Measurements from ENCODE around the gene ZFYVE9.
A peak's percentile ranks its signal among the peaks of the same experiment; 100 is the strongest.

The ZFYVE9 gene

DNA sequence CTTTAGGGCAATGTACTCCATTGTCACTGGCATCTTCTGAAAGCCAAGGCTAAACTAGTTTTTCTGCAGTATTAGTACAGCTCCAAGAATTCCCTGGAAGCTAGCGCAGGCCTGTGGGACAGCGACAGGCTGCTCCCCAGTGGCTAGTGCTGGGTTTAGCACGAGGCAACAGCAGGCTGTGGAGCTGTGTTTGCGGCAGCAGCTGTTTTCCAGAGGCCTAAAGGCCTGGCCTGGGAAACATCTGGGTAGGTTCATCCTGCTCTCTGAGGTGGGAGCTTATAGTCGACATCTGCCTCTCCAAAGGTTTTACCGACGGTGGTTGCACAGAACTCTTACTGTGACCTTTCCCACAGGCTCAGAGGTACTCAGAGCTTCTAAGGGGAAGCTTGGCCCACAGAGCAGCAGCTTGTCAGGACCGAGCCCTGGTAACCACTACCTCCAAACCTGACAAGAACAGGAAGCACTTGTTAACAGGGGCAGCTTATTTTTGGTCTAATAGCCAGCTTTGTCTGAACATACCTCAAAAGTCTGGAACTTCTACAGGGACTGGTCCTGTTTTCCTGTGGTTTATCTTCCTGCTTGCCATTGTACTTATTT lies 206.9 kb downstream of the ZFYVE9 start:
- Histone ChIP-seq H3K27ac (ENCODE audit: low read depth, low read length) (peak overlapping the region; percentile 4; the same call in 1 of the 2 replicates), H3K9me3 (ENCODE audit: insufficient read depth, low read depth, low read length) (no peaks in the 10 kb centered on the region), H3K36me3 (ENCODE audit: insufficient read depth, low read length) (peaks cover 38% of the 10 kb centered on the region), H3K27me3 (ENCODE audit: insufficient read depth, low read length) (no peaks in the 10 kb centered on the region), H3K4me1 (ENCODE audit: insufficient read depth, low read length) (peaks cover 11% of the 10 kb centered on the region), H3K4me3 (ENCODE audit: low read length) (no peak overlapping the region), H3K9ac (ENCODE audit: low read depth, low read length) (no peak overlapping the region)
- WGBS, result 61% methylated on average over 8 of the region's 8 CpGs

DNA sequence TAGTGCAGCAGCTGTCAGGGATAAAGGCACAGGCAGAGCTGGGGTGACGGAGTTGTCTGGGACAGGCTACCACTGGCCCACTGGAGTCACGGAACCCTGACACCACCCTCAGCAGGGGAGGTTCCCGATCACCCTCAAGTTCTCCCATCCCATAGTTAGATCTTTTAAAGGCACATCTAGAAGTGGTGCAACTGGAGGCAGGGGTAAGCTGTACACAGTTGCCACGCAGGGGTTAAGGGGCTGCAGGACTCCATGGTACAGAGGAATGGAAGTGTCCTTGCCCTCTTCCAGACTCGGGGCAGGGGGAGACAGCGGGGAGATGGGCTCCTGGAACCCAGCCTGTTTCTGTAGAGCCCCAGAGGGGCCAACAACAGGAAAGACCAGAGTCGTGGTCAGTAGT lies 210.8 kb downstream of the ZFYVE9 start:
- H3K9me3 ChIP-seq (ENCODE audit: insufficient read depth, low read depth, low read length), result no peaks in the 10 kb centered on the region
- 94% methylated on average over 7 of the region's 7 CpGs for WGBS
- peaks cover 11% of the 10 kb centered on the region for H3K4me1 ChIP-seq (ENCODE audit: insufficient read depth, low read length)
- H3K9ac ChIP-seq (ENCODE audit: low read depth, low read length), result no peak overlapping the region
- H3K4me3 ChIP-seq (ENCODE audit: low read length), result no peak overlapping the region
- no peaks in the 10 kb centered on the region for H3K27me3 ChIP-seq (ENCODE audit: insufficient read depth, low read length)
- H3K27ac ChIP-seq (ENCODE audit: low read depth, low read length), result no peak overlapping the region
- peaks cover 58% of the 10 kb centered on the region for H3K36me3 ChIP-seq (ENCODE audit: insufficient read depth, low read length)

DNA sequence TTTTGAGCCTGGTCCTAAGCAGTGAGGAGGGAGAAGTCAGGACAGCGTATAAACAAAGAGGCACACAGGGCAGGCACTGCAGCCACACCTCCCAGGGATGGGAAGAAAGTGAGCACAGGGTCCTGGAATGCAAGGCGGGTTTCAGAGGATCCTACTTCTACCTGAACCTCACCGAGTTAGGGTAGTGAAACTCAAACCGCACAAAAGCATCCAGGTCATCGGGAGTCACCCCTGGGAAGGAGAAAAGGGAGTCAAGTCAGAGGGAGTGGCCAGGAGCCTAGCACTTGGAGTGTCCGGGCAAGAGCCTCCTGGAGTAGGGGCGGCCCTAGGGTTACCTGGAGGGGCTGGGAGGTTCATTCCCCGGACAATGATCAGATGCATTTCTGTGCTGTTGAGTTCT lies 213.5 kb downstream of the ZFYVE9 start:
- Histone ChIP-seq H3K4me3 (ENCODE audit: low read length) (no peak overlapping the region), H3K4me1 (ENCODE audit: insufficient read depth, low read length) (peaks cover 8% of the 10 kb centered on the region), H3K27ac (ENCODE audit: low read depth, low read length) (no peak overlapping the region), H3K9me3 (ENCODE audit: insufficient read depth, low read depth, low read length) (no peaks in the 10 kb centered on the region), H3K9ac (ENCODE audit: low read depth, low read length) (no peak overlapping the region), H3K27me3 (ENCODE audit: insufficient read depth, low read length) (no peaks in the 10 kb centered on the region), H3K36me3 (ENCODE audit: insufficient read depth, low read length) (peaks cover 85% of the 10 kb centered on the region)
- 91% methylated on average over 8 of the region's 8 CpGs for WGBS

DNA sequence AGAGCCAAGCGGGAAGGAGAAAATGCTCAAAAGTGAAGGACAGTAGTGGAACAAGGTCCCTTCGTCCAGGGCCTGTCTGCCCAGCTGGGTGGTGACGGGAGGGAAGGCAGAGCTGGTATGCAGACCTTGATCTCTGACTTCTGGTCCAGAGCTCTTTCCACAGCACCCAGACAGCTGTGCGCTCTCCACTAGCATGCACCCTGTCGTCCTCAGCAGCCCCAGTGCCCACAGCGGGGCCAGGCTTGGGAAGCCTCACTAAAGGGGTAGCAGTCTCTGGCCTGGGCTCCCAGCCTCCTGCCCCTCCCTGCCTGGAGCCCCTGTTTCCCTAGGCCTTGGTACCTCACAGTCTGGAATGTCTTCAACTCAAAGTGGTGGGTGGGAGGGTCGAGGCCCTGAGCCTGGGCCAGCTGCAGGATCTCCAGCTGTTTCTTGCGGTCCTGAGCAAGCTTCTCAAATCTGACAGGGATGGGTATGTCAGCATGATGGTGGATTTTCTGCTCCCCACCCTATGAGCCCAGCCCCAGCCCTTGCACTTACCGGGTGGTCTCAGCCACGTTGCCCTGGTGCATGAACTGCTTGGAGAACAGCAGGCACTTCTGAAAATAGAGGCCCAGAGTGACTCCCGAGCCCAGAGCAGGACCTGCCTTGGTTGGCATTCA lies 214.1 kb downstream of the ZFYVE9 start:
- no peaks in the 10 kb centered on the region for H3K27me3 ChIP-seq (ENCODE audit: insufficient read depth, low read length)
- no peak overlapping the region for H3K27ac ChIP-seq (ENCODE audit: low read depth, low read length)
- WGBS, result 93% methylated on average over 11 of the region's 11 CpGs
- peaks cover 4% of the 10 kb centered on the region; the same call in 1 of the 2 replicates for H3K4me1 ChIP-seq (ENCODE audit: insufficient read depth, low read length)
- no peak overlapping the region for H3K4me3 ChIP-seq (ENCODE audit: low read length)
- peaks cover 91% of the 10 kb centered on the region for H3K36me3 ChIP-seq (ENCODE audit: insufficient read depth, low read length)
- H3K9me3 ChIP-seq (ENCODE audit: insufficient read depth, low read depth, low read length), result no peaks in the 10 kb centered on the region
- H3K9ac ChIP-seq (ENCODE audit: low read depth, low read length), result no peak overlapping the region

DNA sequence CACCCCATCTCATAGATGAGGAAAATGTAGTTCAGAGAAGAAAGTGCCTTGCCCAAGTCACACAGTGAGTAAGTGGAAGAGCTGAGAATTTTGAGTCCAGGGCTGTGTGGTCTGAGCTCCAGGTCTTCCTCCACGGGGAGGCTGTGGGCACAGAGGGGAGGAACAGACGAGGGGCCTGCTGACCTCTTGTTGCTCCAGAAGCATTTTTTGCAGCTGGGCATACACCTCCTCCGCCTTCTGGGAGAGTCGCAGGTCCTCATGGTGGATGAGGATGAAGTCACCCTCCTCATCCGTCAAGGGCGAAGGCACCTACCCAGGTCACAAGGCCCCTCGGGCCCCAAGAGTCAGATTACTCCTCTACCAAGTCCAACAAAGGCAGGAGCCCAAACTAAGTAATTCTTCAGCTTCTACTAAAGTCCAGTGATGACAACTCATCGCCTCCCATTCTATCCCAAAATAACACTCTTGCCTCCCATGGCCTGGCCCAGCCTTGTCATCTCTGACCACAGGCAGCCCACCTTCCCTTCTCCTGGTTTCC lies 215.0 kb downstream of the ZFYVE9 start:
- Histone ChIP-seq H3K36me3 (ENCODE audit: insufficient read depth, low read length) (peaks cover 100% of the 10 kb centered on the region), H3K9ac (ENCODE audit: low read depth, low read length) (no peak overlapping the region), H3K27me3 (ENCODE audit: insufficient read depth, low read length) (no peaks in the 10 kb centered on the region), H3K4me3 (ENCODE audit: low read length) (no peak overlapping the region), H3K4me1 (ENCODE audit: insufficient read depth, low read length) (no peaks in the 10 kb centered on the region), H3K9me3 (ENCODE audit: insufficient read depth, low read depth, low read length) (no peaks in the 10 kb centered on the region), H3K27ac (ENCODE audit: low read depth, low read length) (no peak overlapping the region)
- 92% methylated on average over 8 of the region's 8 CpGs for WGBS

DNA sequence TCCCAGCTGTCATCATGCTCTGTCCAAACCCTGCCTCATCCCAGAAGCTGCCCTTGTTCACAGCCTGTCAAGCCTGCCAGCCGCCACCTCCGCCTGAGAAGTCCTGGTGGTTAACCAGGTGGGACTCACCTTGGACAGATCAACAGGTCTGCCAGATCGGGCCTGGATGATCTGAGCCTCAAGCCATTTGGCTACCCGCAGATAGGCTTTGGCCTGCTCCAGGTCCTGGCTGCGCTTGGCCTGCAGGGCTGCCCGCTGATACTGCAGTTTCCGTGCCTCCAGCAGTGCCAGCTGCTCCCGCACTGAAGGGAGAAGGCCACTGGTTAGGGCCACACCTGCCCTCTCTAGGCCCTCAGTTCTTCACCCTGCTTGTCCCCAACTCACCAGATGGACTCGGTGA lies 215.5 kb downstream of the ZFYVE9 start:
- no peaks in the 10 kb centered on the region for H3K4me1 ChIP-seq (ENCODE audit: insufficient read depth, low read length)

DNA sequence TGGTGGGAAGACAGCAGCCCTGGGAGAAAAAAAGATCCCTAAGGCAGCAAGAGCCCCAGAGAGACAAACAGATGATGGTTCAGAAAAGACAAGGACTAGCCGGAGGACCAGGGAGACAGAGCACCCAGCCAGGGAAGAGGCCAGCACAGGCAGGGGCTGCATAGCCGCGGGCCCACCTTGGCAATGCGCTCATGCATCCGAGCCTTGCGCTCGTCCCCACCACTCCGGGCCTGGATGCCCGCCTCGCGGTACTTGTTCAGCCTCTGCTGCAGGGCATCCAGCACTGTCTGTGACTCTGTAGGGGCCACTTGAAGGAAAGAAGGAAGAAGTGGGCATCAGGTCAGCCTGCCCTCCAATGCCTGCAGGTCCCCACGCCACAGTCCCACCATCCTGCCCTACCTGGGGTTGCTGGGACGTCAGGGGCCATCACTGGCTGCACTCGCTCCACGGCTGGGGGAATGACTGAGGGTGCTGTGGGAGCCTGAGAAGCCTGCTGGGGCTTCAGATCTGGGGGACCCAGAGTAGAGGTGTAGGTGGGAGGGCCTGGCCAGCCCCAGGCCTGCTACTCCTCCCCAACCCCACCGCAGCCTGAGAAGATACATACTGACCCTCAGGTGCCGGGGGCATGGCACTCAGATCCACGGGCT lies 217.1 kb downstream of the ZFYVE9 start:
- Histone ChIP-seq H3K4me3 (ENCODE audit: low read length) (no peak overlapping the region), H3K27me3 (ENCODE audit: insufficient read depth, low read length) (no peaks in the 10 kb centered on the region), H3K4me1 (ENCODE audit: insufficient read depth, low read length) (no peaks in the 10 kb centered on the region), H3K27ac (ENCODE audit: low read depth, low read length) (no peak overlapping the region), H3K36me3 (ENCODE audit: insufficient read depth, low read length) (peaks cover 94% of the 10 kb centered on the region), H3K9ac (ENCODE audit: low read depth, low read length) (no peak overlapping the region), H3K9me3 (ENCODE audit: insufficient read depth, low read depth, low read length) (no peaks in the 10 kb centered on the region)
- 96% methylated on average over 18 of the region's 18 CpGs for WGBS

More for the DNA sequence above, 215.5 kb downstream of the ZFYVE9 start:
- Histone ChIP-seq H3K4me3 (ENCODE audit: low read length) (no peak overlapping the region), H3K27me3 (ENCODE audit: insufficient read depth, low read length) (no peaks in the 10 kb centered on the region), H3K9ac (ENCODE audit: low read depth, low read length) (no peak overlapping the region), H3K36me3 (ENCODE audit: insufficient read depth, low read length) (peaks cover 100% of the 10 kb centered on the region), H3K9me3 (ENCODE audit: insufficient read depth, low read depth, low read length) (no peaks in the 10 kb centered on the region), H3K27ac (ENCODE audit: low read depth, low read length) (no peak overlapping the region)
- 95% methylated on average over 9 of the region's 9 CpGs for WGBS

DNA sequence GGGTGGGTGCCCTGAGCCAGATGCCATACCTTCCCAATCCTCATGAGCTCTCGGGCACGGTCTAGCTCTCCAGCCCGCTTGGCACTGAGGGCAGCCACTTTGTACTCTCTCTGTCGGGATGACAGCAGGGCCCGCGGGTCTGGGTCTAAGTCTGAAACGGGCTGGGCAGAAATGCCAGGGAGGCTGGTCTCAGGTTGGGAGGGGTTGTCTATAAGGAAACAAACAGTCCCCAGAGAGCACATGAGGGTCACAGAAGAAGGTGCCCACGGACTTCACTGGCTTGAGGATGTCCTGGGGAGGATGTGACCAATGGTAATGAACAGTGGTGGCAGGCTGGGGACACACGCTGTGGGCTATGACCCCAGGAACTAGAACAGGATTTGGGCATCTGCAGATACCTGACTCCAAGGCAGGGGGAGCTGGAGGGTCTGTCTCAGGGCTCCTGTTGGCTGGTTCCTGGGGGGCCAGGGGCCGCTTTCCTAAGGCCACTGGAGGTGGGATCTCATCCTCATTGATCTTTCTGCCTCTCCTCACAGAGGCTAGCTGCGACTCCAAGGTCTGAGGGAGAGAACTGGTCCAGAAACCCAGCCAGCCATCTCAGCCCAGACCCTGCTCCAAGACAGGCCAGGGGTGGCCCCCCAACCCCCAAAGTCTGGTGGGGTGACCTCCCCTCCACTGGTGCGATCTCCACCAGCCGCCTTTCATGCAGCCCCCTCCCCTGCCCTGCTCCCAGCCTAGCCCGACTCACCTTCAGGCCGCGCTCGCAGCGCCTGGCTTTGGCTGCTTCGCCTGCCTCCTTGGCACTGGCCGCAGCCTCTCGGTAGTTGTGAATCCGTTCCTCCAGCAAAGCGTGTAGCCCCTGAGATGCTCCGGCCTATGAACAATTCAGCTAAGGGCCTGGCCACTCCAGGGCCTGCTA lies 218.0 kb downstream of the ZFYVE9 start:
- no peaks in the 10 kb centered on the region for H3K27me3 ChIP-seq (ENCODE audit: insufficient read depth, low read length)
- H3K9ac ChIP-seq (ENCODE audit: low read depth, low read length), result no peak overlapping the region
- H3K4me1 ChIP-seq (ENCODE audit: insufficient read depth, low read length), result peaks cover 6% of the 10 kb centered on the region
- H3K27ac ChIP-seq (ENCODE audit: low read depth, low read length), result no peak overlapping the region
- H3K36me3 ChIP-seq (ENCODE audit: insufficient read depth, low read length), result peaks cover 87% of the 10 kb centered on the region
- WGBS, result 95% methylated on average over 24 of the region's 24 CpGs
- no peaks in the 10 kb centered on the region for H3K9me3 ChIP-seq (ENCODE audit: insufficient read depth, low read depth, low read length)
- no peak overlapping the region for H3K4me3 ChIP-seq (ENCODE audit: low read length)

DNA sequence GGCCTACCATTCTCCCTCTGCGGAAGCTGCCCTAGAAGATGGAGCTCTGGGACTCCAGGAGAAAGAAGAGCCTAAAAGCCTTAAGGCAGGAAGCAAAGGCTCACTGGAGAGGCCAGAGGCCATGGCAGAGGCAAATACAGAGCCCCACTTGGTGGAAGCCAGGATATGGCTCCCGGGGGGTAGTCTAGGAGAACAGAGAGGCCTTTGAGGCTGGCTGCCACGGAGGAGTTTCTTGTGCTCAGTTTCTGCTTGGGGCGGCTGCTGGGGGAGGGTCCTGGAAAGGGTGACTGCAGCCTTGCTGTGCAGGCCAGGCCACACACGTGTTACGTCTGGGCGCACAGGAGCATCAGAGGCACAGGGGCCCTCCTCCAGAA lies 218.7 kb downstream of the ZFYVE9 start:
- H3K4me3 ChIP-seq (ENCODE audit: low read length), result no peak overlapping the region
- H3K9me3 ChIP-seq (ENCODE audit: insufficient read depth, low read depth, low read length), result no peaks in the 10 kb centered on the region
- no peak overlapping the region for H3K9ac ChIP-seq (ENCODE audit: low read depth, low read length)
- WGBS, result 93% methylated on average over 7 of the region's 7 CpGs
- no peaks in the 10 kb centered on the region for H3K27me3 ChIP-seq (ENCODE audit: insufficient read depth, low read length)
- H3K27ac ChIP-seq (ENCODE audit: low read depth, low read length), result no peak overlapping the region
- peaks cover 80% of the 10 kb centered on the region for H3K36me3 ChIP-seq (ENCODE audit: insufficient read depth, low read length)
- peaks cover 8% of the 10 kb centered on the region for H3K4me1 ChIP-seq (ENCODE audit: insufficient read depth, low read length)

DNA sequence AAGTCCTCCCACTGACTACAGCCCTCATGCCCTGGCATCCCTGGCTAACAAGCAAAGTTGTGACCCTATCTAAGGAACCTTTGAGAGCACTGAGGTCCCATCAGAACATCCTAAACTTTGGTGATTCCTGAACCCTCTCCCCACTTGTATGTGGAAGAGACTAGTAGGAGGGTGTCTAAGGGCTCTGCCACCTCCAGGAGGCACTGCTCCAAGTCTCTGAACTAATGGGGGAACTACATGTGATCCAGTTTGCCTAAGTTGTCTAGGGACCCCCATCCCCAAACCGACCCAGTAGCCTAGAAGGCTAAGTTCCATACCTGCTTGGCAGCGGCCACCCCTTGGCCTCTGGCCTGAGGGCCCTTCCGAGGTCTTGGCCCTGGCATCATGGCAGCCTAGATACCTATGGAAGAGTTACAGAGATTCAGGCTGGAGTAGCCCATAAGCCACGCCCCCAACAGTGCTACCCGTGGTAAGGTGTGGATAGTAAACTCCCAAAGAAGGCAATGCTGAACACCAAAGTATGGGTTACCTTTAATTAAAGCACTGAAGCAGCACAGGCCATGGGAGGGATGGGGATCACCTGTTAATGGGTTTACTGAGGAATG lies 222.4 kb downstream of the ZFYVE9 start:
- peak overlapping the region; percentile 89 for H3K4me3 ChIP-seq (ENCODE audit: low read length)
- no peaks in the 10 kb centered on the region for H3K27me3 ChIP-seq (ENCODE audit: insufficient read depth, low read length)
- peaks cover 43% of the 10 kb centered on the region for H3K36me3 ChIP-seq (ENCODE audit: insufficient read depth, low read length)
- 87% methylated on average over 5 of the region's 5 CpGs for WGBS
- no peaks in the 10 kb centered on the region for H3K9me3 ChIP-seq (ENCODE audit: insufficient read depth, low read depth, low read length)
- H3K9ac ChIP-seq (ENCODE audit: low read depth, low read length), result no peak overlapping the region
- H3K27ac ChIP-seq (ENCODE audit: low read depth, low read length), result no peak overlapping the region
- H3K4me1 ChIP-seq (ENCODE audit: insufficient read depth, low read length), result peaks cover 8% of the 10 kb centered on the region

All from HUES64 (cell line).